Central memory CD4-positive, alpha-beta T cell (primary cell): ENCODE measurements around the gene NIFK.
A peak's percentile ranks its signal among the peaks of the same experiment; 100 is the strongest.
"Not testable (repeated sequence)": the region's sequence is repeated elsewhere in the genome, so short reads cannot be mapped to it uniquely, and the experiment has no call there.

ENCODE experiments used
- DNase-seq: peaks from one replicate; pipeline ENCODE4 v3.0.0; 2022

Gene NIFK

GRCh38 chr2:121731366-121731765, 5.3 kb downstream of the NIFK start:
- DNase-seq, result no peak

GRCh38 chr2:121727950-121728349, 8.7 kb downstream of the NIFK start:
- DNase-seq, result no peak

- no peak for DNase-seq
These were observed 9.3 kb downstream of the NIFK start for GRCh38 chr2:121727332-121727731.

GRCh38 chr2:121723316-121723715, 13.4 kb downstream of the NIFK start:
- no peak for DNase-seq

GRCh38 chr2:121722479-121722878, 14.2 kb downstream of the NIFK start:
- DNase-seq, result no peak

- no peak for DNase-seq
These were observed 14.7 kb downstream of the NIFK start for GRCh38 chr2:121721926-121722325.

GRCh38 chr2:121717529-121717928, 19.1 kb downstream of the NIFK start:
- DNase-seq, result no peak

GRCh38 chr2:121716126-121716525, 20.5 kb downstream of the NIFK start:
- DNase-seq, result no peak

GRCh38 chr2:121711481-121711880, 25.2 kb downstream of the NIFK start:
- DNase-seq, result not testable (repeated sequence)

GRCh38 chr2:121710470-121711170, 26.1 kb downstream of the NIFK start:
- DNase-seq, result no peak

- DNase-seq, result no peak
These were observed 26.8 kb downstream of the NIFK start for GRCh38 chr2:121709776-121710469.

GRCh38 chr2:121707920-121708361, 28.7 kb downstream of the NIFK start:
- no peak for DNase-seq

- no peak for DNase-seq
These were observed 29.2 kb downstream of the NIFK start for GRCh38 chr2:121707344-121707919.

GRCh38 chr2:121705958-121706357, 30.7 kb downstream of the NIFK start:
- DNase-seq, result no peak

GRCh38 chr2:121705390-121705789, 31.3 kb downstream of the NIFK start:
- no peak for DNase-seq

GRCh38 chr2:121701761-121702160, 34.9 kb downstream of the NIFK start:
- DNase-seq, result not testable (repeated sequence)

GRCh38 chr2:121699421-121700333, 37.0 kb downstream of the NIFK start:
- DNase-seq, result peak; percentile 88

- no peak for DNase-seq
These were observed 38.3 kb downstream of the NIFK start for GRCh38 chr2:121698318-121698930.

GRCh38 chr2:121697108-121697631, 39.5 kb downstream of the NIFK start:
- DNase-seq, result no peak

- no peak for DNase-seq
These were observed 40.2 kb downstream of the NIFK start for GRCh38 chr2:121696410-121696930.

GRCh38 chr2:121695171-121695451, 41.6 kb downstream of the NIFK start:
- DNase-seq, result no peak
